ENCODE measurements around the gene SPZ1.
"Not testable (repeated sequence)": the region's sequence is repeated elsewhere in the genome, so short reads cannot be mapped to it uniquely, and the experiment has no call there.

SPZ1 gene, protein sequence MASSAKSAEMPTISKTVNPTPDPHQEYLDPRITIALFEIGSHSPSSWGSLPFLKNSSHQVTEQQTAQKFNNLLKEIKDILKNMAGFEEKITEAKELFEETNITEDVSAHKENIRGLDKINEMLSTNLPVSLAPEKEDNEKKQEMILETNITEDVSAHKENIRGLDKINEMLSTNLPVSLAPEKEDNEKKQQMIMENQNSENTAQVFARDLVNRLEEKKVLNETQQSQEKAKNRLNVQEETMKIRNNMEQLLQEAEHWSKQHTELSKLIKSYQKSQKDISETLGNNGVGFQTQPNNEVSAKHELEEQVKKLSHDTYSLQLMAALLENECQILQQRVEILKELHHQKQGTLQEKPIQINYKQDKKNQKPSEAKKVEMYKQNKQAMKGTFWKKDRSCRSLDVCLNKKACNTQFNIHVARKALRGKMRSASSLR

DNA sequence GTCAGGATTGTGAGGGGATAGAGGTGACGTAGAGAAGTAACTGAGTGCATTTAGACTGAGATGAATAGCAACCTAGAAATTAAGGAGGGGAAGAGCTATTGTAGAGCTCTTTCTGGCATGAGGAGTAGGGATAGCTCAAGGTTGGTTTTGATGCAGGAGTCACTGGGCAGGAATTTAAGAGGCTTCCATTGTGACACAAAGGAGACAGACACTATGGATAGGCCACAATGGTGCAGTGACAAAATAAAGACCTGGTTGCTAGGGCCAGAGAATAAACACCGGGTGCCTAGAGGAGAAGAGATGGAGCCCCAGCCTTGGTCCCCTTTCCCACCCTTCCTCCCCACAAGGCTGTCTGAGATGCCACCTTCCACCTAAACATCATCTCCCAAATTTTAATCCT lies at the start of gene SPZ1:
Gene SPZ1, plus strand, starts transcription at position 301 of the 400 bp plus-strand sequence. CDS start 214 bp downstream, outside the sequence.
- DNase-seq, result no peak

DNA sequence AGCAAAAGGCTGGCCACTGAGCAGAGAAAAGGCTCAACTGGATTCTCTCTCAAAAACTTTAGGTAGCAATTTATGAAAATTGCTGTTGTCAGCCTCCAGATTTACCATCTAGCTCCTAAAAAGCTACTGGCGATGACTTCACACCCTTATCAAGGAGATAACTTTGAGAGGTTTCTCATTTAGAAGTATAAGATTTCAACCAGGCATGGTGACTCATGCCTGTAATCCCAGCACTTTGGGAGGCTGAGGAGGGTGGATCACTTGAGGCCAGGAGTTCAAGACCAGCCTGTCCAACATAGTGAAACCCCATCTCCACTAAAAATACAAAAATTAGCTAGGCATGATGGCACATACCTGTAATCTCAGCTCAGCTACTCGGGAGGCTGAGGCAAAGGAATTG lies 49.3 kb upstream of the SPZ1 start:
- not testable (repeated sequence) for DNase-seq

DNA sequence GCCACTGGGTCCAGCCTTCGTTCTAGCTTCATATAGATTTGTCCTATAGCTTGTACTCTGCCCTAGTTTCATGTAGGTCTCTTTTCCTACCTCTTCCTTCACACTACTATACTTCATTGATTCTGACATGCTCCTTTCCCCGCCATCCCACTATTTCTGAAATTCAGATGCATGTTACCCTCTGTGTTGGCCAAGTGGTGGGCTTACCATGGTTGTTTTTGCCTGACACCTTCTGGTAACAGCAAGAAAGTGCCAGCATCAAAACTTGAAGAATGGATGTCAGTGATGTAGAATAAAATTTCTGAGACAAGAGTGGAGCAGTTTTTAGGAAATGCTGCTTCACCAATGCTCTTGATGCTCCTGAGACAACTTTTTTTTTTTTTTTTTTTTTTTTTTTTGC lies 44.5 kb upstream of the SPZ1 start:
- peak in 19 of 58 donors; percentile 1 to 41 (median 11) for DNase-seq

DNA sequence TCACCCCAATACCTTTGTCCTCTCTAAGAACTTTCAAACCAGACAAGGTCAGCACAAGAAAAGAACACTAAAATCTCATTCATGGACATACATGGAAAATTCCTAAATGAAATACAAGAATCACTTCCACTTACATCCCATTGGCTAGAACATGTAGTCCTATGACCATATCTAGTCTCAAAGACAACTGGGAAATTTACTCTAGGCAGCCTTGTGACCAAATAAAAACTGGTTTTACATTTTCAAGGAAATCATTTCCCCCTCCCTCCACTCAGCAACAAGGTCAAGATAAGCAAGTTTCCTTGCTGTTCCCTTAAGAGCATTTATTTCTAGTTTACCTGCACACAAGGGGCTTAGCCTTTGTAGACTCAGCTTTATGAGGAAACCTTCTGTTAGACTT lies 43.6 kb upstream of the SPZ1 start:
- DNase-seq, result no peak

DNA sequence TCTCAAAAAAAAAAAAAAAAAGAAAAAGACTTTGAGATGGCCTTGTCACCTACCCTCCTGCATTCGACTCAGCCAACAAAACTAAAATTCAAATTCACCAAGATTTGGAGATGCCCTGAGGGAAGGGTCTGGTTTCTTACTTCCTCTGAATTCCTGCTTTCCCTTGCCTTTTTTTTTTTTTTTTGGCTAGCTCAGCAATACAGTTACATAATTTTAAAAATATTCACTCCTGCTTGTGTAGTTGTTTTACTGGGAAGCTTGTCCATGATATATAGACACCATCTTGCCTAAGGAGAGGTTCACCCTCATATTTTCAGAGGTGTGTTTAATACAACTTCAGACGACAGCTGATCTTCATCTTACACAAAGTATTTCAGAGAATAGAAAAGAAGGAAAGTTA lies 42.6 kb upstream of the SPZ1 start:
- DNase-seq, result no peak

DNA sequence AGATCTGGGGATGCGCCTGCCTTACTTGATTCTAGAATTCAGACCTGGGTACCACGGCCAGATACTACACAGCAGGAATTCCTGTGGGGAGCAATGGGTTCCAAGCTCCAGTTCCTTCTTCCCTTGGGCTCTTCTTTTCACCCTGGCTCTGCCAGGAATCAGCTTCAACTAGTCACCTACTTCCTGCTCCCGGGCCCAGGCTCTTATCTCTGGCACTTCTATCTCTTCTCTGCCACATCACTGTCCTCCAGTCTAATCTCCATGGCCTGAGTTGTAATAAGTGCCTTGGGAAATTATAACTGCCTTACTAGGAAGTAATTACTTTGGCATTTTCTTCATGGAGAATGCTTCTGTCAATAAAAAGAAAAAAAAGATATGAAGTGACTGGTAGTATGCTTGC lies 37.7 kb upstream of the SPZ1 start:
- DNase-seq, result no peak

DNA sequence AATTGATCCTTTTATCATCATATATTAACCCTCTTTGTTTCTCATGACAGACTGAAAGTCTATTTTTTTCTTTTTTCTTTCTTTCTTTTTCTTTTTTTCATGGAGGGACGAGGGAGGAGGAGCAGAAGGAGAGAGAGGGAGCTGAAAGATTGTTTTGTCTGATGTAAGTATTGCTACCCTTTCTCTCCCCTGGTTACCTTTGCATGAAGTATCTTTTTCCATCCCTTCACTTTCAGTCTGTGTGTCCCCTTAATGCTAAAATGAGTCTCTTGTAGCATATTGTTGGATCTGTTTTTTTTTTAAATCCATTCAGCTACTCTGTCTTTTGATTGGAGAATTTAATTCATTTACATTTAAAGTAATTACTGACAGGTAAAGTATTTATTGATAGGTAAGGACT lies 36.4 kb upstream of the SPZ1 start:
- no peak for DNase-seq

DNA sequence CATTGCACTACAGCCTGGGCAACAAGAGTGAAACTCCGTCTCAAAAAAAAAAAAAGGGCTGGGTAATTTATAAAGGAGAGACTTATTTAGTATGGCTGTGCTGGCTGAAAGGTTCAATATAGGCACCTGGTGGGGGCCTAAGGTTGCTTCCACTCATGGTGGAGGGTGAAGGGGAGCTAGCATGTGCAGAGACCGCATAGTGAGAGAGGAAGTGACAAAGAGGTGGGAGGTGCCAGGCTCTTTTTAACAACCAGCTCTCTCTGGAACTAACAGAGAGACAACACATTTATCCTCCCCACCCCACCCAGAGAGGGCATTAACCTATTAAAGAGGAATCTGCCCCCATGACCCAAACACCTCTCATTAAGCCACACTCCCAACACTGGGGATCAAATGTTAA lies 35.1 kb upstream of the SPZ1 start:
- no peak for DNase-seq

DNA sequence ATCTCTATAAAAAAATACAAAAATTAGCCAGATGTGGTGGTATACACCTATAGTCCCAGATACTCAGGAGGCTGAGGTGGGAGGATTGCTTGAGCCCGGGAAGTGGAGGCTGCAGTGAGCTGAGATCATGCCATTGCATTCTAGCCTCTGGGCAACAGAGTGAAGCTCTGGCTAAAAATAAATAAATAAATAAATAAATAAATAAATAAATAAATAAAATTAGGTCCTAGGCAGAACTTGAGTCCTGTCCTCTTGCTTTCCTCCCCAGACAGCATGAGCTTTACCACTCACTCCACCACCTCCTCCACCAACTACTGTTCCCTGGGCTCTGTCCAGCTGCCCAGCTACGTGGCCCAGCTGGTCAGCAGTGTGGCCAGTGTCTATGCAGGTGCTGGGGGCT lies 31.6 kb upstream of the SPZ1 start:
- DNase-seq, result no peak

DNA sequence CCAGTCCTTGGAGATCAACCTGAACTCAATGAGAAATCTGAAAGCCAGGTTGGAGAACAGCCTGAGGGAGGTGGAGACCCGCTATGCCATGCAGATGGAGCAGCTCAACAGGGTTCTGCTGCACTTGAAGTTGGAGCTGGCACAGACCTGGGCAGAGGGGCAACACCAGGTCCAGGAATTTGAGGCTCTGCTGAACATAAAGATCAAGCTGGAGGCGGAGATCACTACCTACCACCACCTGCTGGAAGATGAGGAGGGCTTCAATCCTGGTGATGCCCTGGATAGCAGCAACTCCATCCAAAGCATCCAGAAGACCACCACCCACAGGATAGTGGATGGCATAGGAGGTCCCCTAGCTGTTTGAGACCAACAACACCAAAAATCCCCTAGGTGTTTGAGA lies 30.5 kb upstream of the SPZ1 start:
- no peak for DNase-seq

DNA sequence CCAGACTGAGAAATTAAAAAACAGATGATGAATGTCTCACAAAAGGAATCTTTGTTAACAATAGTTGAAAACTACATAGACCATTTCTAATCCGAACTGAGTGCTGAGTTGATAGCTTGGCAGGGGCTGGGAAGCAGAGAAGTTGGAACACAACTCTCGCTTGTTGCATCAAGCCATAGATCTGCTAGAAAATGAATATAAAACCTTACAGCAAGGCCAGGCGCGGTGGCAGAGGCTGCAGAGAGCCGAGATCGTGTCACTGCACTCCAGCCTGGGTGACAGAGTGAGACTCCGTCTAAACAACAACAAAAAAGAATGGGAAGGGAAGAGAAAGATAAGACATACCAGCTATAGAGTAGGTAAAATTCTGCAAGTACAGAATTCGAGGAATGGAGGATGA lies 28.0 kb upstream of the SPZ1 start:
- no peak for DNase-seq

DNA sequence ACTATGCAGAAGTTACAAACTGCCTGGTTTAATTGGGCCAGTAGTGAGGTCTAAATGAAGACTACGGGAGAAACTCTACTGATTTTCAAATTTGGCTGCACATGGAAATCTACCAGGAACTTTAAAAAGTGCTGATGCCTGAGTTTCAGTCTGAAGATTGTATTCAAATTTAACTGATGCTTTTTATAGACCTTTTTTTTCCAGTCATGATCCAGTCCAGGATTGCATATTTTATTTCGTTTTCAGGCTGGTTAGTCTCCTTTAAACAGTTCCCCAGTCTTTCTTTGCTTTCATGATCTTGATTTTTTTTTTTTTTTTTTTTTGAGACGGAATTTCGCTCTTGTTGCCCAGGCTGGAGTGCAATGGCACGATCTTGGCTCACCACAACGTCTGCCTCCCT lies 23.7 kb upstream of the SPZ1 start:
- DNase-seq, result no peak

DNA sequence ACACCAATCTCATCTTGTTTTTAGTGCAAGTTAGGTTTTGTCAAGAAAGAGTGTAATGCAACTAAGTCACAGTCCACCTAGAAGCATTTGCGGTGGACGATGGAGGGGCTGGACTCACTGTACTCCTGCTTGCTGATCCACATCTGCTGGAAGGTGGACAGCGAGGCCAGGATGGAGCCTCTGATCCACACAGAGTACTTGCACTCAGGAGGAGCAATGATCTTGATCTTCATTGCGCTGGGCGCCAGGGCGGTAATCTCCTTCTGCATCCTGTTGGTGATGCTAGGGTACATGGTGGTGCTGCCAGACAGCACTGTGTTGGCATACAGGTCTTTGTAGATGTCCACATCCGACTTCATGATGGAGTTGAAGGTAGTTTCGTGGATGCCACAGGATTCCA lies 20.2 kb upstream of the SPZ1 start:
- no peak for DNase-seq

DNA sequence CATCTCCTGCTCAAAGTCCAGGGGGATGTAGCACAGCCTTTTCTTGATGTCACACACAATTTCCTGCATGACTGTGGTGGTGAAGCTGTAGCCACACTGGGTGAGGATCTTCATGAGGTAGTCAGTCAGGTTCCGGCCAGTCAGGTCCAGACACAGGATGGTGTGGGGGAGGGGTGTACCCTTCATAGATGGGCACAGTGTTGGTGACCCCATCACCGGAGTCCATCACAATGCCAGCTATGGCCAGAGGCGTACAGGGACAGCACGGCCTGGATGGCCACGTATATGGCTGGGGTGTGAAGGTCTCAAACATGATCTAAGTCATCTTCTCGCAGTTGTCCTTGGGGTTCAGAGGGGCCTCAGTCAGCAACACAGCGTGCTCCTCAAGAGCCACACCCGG lies 19.7 kb upstream of the SPZ1 start:
- no peak for DNase-seq

DNA sequence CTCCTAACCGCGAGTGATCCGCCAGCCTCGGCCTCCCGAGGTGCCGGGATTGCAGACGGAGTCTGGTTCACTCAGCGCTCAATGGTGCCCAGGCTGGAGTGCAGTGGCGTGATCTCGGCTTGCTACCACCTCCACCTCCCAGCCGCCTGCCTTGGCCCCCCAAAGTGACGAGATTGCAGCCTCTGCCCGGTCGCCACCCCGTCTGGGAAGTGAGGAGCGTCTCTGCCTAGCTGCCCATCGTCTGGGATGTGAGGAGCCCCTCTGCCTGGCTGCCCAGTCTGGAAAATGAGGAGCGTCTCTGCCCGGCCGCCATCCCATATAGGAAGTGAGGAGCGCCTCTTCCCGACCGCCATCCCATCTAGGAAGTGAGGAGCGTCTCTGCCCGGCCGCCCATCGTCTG lies 19.0 kb upstream of the SPZ1 start:
- DNase-seq, result not testable (repeated sequence)

DNA sequence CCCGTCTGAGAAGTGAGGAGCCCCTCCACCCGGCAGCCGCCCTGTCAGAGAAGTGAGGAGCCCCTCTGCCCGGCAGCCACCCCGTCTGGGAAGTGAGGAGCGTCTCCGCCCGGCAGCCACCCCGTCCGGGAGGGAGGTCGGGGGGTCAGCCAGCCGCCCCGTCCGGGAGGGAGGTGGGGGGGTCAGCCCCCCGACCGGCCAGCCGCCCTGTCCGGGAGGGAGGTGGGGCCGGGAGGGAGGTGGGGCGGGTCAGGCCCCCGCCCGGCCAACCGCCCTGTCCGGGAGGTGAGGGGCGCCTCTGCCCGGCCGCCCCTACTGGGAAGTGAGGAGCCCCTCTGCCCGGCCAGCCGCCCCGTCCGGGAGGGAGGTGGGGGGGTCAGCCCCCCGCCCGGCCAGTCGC lies 18.5 kb upstream of the SPZ1 start:
- not testable (repeated sequence) for DNase-seq

DNA sequence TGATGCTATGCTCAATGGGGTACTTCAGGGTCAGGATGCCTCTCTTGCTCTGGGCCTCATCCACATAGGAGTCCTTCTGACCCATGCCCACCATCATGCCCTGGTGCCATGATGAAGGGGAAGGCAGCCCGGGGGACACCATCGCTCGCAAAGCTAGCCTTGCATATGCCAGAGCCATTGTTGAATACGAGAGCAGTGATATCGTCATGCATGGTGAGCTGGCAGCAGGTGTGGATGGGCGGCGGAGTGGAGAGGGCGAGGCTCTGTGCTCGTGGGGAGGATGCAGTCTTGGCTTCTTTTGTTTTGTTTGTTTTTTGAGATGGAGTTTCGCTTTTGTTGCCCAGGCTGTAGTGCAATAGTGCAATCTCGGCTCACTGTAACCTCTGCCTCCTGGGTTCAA lies 17.2 kb upstream of the SPZ1 start:
- no peak for DNase-seq

DNA sequence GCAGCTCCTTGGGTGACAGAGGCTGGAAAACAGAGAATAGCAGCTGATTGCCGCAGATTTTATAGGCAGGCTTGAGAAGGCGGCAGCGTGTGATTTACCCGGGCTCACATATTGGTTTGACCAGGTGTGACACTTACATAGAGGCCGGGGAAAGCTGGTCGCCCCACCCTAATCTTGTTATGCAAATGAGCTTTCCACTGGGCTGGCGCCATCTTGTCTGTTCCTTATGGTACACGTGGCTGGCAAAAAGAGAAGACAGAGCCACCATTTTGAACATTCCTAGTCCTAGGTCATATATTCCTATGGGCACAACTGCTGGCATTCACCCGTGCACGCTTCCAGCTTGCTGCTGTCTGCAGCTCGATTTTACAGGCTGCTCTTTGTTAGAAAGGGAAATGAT lies 11.3 kb upstream of the SPZ1 start:
- no peak for DNase-seq

DNA sequence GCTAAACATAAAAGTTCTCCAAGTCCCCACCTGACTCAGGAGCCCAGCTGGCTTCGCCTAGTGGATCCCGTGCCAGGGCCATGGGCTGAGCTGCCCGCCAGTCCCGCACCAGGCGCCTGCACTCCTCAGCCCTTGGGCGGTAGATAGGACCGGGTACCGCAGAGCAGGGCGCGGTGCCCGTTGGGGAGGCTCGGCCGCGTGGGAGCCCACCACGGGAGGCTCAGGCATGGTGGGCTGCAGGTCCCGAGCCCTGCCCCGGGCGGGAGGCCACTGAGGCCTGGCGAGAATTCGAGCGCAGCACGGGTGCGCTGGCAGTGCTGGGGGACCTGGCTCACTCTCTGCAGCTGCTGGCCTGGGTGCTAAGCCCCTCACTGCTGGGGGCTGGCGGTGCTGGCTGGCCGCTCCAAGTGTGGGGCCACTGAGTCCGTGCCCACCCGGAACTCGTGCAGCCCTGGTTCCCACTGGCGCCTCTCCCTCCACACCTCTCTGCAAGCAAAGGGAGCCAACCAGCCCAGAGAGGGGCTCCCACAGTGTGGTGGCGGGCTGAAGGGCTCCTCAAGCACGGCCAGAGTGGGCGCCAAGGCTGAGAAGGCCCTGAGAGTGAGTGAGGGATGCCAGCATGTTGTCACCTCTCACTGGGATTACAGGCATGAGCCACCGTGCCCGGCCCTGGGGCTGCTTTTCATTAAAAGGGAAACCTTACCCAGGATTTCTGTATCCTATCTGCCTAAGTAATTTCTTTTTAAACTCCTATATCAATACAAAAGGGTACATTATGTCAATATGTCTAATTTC lies 9.7 kb upstream of the SPZ1 start:
- DNase-seq, result no peak

DNA sequence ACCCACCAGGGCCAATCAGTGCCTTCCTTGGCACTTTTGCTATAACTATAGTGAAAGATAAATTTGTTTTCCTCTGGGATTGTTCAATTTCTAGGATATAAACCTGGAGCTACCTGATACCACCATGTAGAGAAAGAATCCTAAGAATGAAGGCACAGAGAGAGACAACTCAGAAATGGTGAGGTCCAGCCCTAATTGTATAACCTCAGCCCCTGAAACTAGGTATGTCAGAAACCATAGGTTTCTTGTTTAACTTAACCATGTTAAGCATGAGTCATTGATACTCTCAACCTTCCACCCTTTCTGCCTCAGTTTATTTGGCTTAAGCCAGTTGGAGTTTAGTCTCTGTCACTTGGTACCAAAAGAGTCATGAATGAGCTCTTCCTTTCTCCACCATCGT lies 4.6 kb upstream of the SPZ1 start:
- DNase-seq, result no peak

DNA sequence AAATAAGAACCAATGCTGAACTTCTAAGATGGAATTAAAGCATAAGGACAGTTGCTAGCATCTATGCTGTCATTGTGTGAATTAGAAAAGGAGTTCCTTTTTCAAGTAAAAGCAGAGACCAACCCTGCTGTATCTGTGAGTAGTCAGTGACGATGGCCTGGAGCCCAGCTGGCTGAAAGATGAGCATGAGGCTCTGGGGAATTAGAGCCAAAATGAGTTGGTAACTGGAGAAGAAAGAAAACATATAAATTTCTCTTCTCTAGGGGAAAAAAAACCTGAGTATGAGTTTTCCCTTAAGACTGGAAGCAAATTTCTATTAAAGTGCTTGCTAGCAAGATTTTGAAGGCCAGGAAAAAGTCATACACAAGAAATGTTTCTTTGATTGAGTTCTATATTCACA lies 1.6 kb upstream of the SPZ1 start:
- peak in 33 of 58 donors; percentile 0 to 54 (median 21) for DNase-seq

DNA sequence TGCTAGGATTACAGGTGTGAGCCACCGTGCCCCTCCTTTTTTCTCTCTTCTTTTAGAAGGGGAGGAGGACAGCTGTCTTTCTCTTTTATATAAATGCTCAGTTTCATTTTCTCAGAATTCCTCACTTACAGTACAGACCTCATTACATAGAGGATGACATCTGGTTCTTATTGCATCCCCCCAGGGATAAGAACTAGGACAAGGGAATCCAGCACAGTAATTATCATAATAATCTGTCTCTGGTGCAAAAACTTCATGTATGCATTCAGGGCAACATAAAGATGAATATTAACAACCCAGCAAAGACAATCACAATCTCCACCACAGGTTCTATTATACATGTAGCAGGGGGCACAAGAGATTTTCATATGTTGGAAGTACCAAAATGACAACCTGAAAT lies 5.1 kb downstream of the SPZ1 start:
- DNase-seq, result no peak

DNA sequence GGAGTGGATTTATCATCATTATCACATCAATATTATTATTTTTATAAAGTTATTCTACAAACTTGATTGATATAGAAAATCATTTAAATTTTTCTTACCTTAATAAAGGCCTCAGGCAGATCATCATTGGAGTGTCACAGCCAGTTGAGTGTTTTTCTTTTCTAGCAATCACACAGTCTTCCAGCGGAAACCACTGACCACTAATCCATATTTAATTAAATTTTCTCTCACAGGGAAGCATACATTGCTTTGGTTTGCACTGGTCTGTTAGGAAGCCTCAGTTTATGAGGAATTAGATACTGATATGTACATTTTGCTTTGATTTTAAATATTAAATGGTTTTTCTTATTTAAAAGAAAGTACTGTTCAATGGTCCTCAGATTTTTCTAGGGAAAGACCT lies 6.7 kb downstream of the SPZ1 start:
- no peak for DNase-seq

All from anterior cingulate cortex (tissue), 58 donors.